HL-60 (cell line): ENCODE data around the gene KDM4C.

Experiments
- POLR2AphosphoS5 ChIP-seq: IDR thresholded peaks from 2 replicates; pipeline ENCODE4 v1.6.1; 2012; ENCODE audit warnings: low read depth
- TF ChIP-seq, protein P1 (sequence below): IDR thresholded peaks from one replicate; pipeline ENCODE4 v1.5.1; 2011; ENCODE audit warnings: low read length, control low read depth, inconsistent platforms; ENCODE audit not compliant: insufficient read depth
- TF ChIP-seq, protein P2 (sequence below): IDR thresholded peaks from 2 replicates; pipeline ENCODE4 v1.6.1; 2012; ENCODE audit warnings: low read depth; ENCODE audit not compliant: insufficient replicate concordance

DNA sequence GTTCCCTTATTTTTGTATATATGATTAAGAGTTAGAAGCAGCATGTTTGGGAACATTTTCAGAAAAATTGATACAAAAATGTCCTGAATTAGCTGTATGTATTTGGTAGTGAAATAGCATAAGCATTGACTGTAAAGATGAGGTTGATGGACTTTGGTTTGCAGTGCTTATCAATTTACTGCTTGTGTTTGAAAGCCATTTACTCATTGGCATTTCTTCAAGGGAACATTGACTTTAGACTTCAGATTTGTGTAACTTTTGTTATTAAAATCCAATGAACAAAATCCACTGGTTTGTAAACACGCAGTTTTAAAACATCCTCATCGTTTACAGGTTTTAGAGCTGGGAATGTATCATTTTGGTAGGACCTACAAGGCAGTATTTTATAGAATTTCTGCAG is 61.3 kb downstream of the KDM4C start:
- TF ChIP-seq, protein P1, sequence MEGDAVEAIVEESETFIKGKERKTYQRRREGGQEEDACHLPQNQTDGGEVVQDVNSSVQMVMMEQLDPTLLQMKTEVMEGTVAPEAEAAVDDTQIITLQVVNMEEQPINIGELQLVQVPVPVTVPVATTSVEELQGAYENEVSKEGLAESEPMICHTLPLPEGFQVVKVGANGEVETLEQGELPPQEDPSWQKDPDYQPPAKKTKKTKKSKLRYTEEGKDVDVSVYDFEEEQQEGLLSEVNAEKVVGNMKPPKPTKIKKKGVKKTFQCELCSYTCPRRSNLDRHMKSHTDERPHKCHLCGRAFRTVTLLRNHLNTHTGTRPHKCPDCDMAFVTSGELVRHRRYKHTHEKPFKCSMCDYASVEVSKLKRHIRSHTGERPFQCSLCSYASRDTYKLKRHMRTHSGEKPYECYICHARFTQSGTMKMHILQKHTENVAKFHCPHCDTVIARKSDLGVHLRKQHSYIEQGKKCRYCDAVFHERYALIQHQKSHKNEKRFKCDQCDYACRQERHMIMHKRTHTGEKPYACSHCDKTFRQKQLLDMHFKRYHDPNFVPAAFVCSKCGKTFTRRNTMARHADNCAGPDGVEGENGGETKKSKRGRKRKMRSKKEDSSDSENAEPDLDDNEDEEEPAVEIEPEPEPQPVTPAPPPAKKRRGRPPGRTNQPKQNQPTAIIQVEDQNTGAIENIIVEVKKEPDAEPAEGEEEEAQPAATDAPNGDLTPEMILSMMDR: no peak
- TF ChIP-seq, protein P2, sequence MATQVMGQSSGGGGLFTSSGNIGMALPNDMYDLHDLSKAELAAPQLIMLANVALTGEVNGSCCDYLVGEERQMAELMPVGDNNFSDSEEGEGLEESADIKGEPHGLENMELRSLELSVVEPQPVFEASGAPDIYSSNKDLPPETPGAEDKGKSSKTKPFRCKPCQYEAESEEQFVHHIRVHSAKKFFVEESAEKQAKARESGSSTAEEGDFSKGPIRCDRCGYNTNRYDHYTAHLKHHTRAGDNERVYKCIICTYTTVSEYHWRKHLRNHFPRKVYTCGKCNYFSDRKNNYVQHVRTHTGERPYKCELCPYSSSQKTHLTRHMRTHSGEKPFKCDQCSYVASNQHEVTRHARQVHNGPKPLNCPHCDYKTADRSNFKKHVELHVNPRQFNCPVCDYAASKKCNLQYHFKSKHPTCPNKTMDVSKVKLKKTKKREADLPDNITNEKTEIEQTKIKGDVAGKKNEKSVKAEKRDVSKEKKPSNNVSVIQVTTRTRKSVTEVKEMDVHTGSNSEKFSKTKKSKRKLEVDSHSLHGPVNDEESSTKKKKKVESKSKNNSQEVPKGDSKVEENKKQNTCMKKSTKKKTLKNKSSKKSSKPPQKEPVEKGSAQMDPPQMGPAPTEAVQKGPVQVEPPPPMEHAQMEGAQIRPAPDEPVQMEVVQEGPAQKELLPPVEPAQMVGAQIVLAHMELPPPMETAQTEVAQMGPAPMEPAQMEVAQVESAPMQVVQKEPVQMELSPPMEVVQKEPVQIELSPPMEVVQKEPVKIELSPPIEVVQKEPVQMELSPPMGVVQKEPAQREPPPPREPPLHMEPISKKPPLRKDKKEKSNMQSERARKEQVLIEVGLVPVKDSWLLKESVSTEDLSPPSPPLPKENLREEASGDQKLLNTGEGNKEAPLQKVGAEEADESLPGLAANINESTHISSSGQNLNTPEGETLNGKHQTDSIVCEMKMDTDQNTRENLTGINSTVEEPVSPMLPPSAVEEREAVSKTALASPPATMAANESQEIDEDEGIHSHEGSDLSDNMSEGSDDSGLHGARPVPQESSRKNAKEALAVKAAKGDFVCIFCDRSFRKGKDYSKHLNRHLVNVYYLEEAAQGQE: no peak
- no peak for TF ChIP-seq POLR2AphosphoS5
